Naive B cell (primary cell): ENCODE measurements around the gene SRGAP3. TPM values are rescaled to one million over a fixed set of nuclear protein-coding genes. Genes with fewer than 3 reads are reported as not detected.
"Not testable (repeated sequence)": the region's sequence is repeated elsewhere in the genome, so short reads cannot be mapped to it uniquely, and the experiment has no call there.

Source experiments
- ATAC-seq, 2 donors: fragments of 150-1000 bp; cut with Tn5 transposase; 2 replicates each; pipeline ENCODE4 v1.10.0; 2021; ENCODE audit warnings: low read depth in 2 of 2, mild to moderate bottlenecking in 2 of 2, moderate library complexity in 2 of 2
- DNase-seq: peaks from one replicate; pipeline ENCODE4 v3.0.0; 2022
- H3K27ac Mint-ChIP-seq, 6 donors: one replicate each; pipeline ENCODE4 v1.8.0; 2020 to 2022; ENCODE audit warnings: mild to moderate bottlenecking in 6 of 6, mixed read lengths in 6 of 6, moderate library complexity in 5 of 6, inconsistent platforms in 2 of 6
- H3K27me3 Mint-ChIP-seq, 3 donors: one replicate each; pipeline ENCODE4 v1.8.0; 2021 to 2022; ENCODE audit warnings: mixed read lengths in 3 of 3, mild to moderate bottlenecking in 1 of 3
- H3K36me3 Mint-ChIP-seq, 2 donors: one replicate each; pipeline ENCODE4 v1.8.0; 2020 to 2022; ENCODE audit warnings: mixed read lengths in 2 of 2, inconsistent platforms in 1 of 2, mild to moderate bottlenecking in 1 of 2
- H3K4me1 Mint-ChIP-seq, 3 donors: one replicate each; pipeline ENCODE4 v1.8.0; 2020 to 2022; ENCODE audit warnings: mixed read lengths in 3 of 3, inconsistent platforms in 1 of 3, mild to moderate bottlenecking in 1 of 3, moderate library complexity in 1 of 3
- H3K4me3 Mint-ChIP-seq, 8 donors: one replicate each; pipeline ENCODE4 v1.8.0; 2020 to 2022; ENCODE audit warnings: mild to moderate bottlenecking in 8 of 8, mixed read lengths in 8 of 8, moderate library complexity in 8 of 8, inconsistent platforms in 2 of 8
- H3K9me3 Mint-ChIP-seq, 7 donors: one replicate each; pipeline ENCODE4 v1.8.0; 2020 to 2022; ENCODE audit warnings: mixed read lengths in 7 of 7, mild to moderate bottlenecking in 5 of 7, inconsistent platforms in 2 of 7, moderate library complexity in 1 of 7
- polyA plus RNA-seq, 6 donors: library from polyadenylated mRNA; unstranded; fragments of 300-500 nt; fragmentation: Illumina TruSeq; gene quantifications; one replicate each; pipeline ENCODE4 v1.2.3, GENCODE V29; 2021; ENCODE audit warnings: low read depth in 6 of 6

Gene SRGAP3
- polyA plus RNA-seq, result 1 to 10 TPM in 2 of 6 donors, under 1 TPM in 3, not detected in 1; 0.36 to 2.4 (median 0.87) TPM

DNA sequence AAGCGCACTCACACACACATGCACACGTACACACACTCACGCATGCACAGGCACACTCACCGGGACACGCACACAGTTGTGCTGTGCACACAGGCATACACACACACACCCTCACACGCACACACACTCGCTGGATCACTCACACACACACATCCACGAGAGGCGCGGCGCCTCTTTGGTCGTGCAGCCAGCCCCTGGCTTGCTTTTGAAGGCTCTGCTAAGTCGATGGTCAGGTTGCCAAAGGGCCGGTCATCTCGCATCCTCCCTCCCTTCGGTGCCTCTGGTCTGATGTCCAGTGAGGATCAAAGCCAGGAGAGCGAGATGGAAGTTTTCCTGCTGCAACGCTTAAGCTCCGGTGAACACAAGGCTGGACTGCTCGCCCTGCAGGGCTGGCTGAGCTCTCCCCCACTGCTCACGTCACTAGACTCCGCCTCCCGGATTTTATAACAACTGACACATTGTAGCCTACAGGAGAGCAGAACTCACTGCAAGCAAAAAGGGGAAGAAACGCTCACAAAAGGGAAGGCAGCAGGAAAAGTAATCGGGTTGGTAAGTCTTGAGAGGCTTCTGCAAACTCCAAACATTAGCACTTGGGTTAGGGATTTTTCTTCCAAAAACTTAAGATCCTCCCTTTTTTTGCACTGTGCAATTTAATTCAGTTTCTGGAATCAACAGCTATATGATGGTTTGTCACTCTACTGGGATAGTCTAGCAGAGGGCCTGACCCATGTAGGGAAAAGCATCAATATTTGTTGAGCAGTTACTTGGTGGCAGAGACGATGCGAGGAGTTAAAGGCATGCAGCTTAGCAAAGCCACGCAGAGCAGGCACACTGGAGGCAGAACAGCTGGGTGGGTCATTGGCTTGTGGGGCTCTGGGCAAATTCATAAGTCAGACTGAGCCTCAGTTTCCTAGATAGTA, at the start of gene SRGAP3:
Gene SRGAP3, minus strand, starts transcription at position 374 of the 920 bp plus-strand sequence. CDS start 695 bp downstream, outside the sequence.
- ATAC-seq, result peak; percentile 98 to 99
- H3K36me3 Mint-ChIP-seq, result no peaks in the 10 kb centered on the region
- peak within 1 kb of the TSS in 4 of 6 donors; percentile 36 to 80 (median 57) for H3K27ac Mint-ChIP-seq
- H3K9me3 Mint-ChIP-seq, result peaks cover 0 to 3% (median 0%) of the 10 kb centered on the region in 7 donors
- H3K4me1 Mint-ChIP-seq, result peaks cover 17 to 27% (median 24%) of the 10 kb centered on the region in 3 donors
- H3K27me3 Mint-ChIP-seq, result peaks cover 4 to 27% (median 14%) of the 10 kb centered on the region in 3 donors
- H3K4me3 Mint-ChIP-seq, result peak within 1 kb of the TSS; percentile 85 to 95 (median 92)
- DNase-seq, result peak; percentile 64

DNA sequence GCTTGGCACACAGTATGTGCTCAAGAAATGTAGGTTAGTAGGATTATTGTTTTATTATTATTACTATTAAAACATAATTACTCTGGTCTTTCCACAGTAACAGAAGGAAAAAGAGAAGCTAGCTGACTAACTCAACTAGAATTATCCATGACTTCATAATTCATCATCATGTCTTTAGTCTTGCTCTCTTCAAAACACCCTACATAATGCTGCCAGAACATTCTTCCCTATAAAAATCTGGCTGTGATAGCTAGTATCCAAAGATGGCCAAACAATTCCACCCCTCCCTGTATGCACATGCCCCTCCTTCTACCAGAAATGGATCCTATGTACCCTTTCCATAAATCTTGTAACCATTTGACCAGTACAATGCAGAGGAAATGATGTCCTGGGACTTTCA, 48.8 kb upstream of the SRGAP3 start:
- DNase-seq (no peak), ATAC-seq (no peak)
- H3K4me3 Mint-ChIP-seq, result no peak overlapping the region
- peaks cover 0 to 7% (median 4%) of the 10 kb centered on the region in 7 donors for H3K9me3 Mint-ChIP-seq
- no peak overlapping the region for H3K27ac Mint-ChIP-seq
- peaks cover 13 to 35% (median 26%) of the 10 kb centered on the region in 3 donors for H3K27me3 Mint-ChIP-seq
- peaks cover 3 to 8% (median 8%) of the 10 kb centered on the region in 3 donors for H3K4me1 Mint-ChIP-seq
- no peaks in the 10 kb centered on the region for H3K36me3 Mint-ChIP-seq

DNA sequence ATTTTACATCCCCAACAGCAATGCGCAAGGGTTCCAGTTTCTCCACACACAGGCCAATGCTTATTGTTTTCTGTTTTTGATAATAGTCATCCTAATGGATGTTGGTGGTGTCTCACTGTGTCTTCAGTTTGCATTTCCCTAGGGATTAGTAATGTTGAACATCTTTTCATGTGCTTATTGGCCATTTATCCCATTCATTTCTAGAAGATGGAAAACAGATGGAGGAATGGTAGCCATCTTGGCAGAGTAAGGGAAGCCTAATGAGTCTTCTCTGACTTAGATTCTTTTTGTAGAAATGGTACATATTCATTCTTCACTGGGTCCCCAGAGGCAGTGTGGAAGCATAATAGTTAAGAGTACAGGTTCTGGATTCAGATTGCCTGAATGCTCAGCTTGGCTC, 46.8 kb upstream of the SRGAP3 start:
- H3K9me3 Mint-ChIP-seq, result peaks cover 0 to 7% (median 4%) of the 10 kb centered on the region in 7 donors
- no peaks in the 10 kb centered on the region for H3K36me3 Mint-ChIP-seq
- no peak overlapping the region for H3K4me3 Mint-ChIP-seq
- H3K27me3 Mint-ChIP-seq, result peaks cover 21 to 32% (median 31%) of the 10 kb centered on the region in 3 donors
- no peak overlapping the region for H3K27ac Mint-ChIP-seq
- H3K4me1 Mint-ChIP-seq, result no peaks in the 10 kb centered on the region
- ATAC-seq (no peak), DNase-seq (no peak)

DNA sequence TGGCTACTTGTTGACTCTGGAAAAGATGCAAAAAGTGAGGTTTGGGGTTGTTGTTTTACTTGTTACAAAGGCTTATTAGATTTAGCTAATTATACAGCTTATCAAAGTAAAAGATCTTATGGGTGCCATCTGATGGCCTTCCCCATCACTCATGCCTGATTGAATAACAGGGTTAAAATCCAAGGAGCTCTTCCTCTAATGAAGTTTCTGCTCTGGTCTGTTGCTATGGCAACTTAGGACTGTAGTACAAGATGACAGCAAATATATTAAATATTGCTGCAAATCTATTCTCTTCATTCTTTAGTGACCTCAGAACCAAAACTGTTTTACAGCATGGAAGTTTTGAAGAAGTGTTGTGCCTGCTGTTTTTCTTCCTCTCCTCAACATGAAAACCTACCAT, 45.6 kb upstream of the SRGAP3 start:
- Mint-ChIP-seq H3K9me3 (peaks cover 0 to 4% (median 1%) of the 10 kb centered on the region in 7 donors), H3K27ac (no peak overlapping the region), H3K4me3 (no peak overlapping the region), H3K4me1 (no peaks in the 10 kb centered on the region), H3K27me3 (peaks cover 32 to 40% (median 34%) of the 10 kb centered on the region in 3 donors), H3K36me3 (no peaks in the 10 kb centered on the region)
- no peak for DNase-seq
- no peak for ATAC-seq

DNA sequence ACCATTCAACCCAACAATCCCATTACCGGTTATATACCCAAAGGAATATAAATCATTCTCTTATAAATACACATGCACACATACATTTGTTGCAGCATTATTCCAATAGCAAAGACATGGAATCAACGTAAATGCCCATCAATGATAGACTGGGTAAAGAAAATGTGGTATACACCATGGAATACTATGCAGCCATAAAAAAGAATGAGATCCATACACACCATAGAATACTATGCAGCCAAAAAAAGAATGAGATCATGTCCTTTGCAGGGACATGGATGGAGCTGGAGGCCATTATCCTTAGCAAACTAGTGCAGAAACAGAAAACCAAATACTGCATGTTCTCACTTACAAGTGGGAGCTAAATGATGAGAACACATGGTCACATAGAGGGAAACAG, 44.5 kb upstream of the SRGAP3 start:
- not testable (repeated sequence) for DNase-seq, H3K4me3 Mint-ChIP-seq, ATAC-seq, H3K27ac Mint-ChIP-seq, H3K4me1 Mint-ChIP-seq, H3K9me3 Mint-ChIP-seq, H3K36me3 Mint-ChIP-seq
- H3K27me3 Mint-ChIP-seq, result peaks cover 35 to 43% (median 36%) of the 10 kb centered on the region in 3 donors

DNA sequence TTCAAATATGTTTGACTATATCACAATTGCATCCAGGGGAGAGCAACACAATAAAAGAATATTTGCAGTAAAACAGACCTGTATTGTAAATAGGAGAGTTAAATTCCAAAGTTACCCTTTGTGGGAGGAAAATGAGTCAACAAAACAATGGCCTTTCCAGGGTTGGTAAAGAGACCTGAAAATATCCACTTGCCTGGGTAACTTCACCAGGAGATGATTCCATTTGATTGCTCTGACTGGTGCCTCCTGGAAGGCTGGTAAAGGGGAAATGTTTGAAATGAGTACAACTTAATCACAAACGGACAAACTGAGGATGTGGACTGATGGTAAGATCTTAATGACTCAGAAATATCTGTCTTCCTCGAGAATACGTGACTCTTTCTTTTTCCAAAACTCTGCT, 43.6 kb upstream of the SRGAP3 start:
- ATAC-seq, result no peak
- Mint-ChIP-seq H3K27me3 (peaks cover 35 to 43% (median 39%) of the 10 kb centered on the region in 3 donors), H3K4me3 (no peak overlapping the region), H3K27ac (peak overlapping the region in 1 of 6 donors; percentile 28), H3K36me3 (no peaks in the 10 kb centered on the region), H3K4me1 (no peaks in the 10 kb centered on the region), H3K9me3 (peaks cover 0 to 5% (median 2%) of the 10 kb centered on the region in 7 donors)
- DNase-seq, result no peak

DNA sequence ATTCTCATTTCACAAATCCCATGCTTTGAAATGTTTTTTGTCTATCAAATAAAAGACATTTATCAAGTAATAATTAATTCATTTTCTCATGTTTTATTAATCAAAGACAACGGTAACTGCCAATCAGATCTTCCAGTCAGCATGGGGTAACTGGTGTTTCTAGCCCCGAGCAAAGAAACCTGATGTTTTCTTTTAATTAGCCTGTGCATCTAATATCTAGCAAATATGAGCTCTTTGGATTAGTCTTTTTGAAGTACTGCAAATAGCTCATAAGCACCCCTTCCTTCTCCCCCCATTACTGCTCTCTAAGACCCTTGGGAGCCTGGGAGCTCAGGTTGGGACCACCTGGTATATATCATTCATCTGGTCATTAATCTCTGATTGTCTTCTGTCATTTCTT, 43.1 kb upstream of the SRGAP3 start:
- Mint-ChIP-seq H3K9me3 (peaks cover 0 to 5% (median 2%) of the 10 kb centered on the region in 7 donors), H3K36me3 (no peaks in the 10 kb centered on the region), H3K27ac (no peak overlapping the region), H3K27me3 (peaks cover 35 to 43% (median 39%) of the 10 kb centered on the region in 3 donors), H3K4me1 (no peaks in the 10 kb centered on the region), H3K4me3 (no peak overlapping the region)
- ATAC-seq (no peak), DNase-seq (no peak)

DNA sequence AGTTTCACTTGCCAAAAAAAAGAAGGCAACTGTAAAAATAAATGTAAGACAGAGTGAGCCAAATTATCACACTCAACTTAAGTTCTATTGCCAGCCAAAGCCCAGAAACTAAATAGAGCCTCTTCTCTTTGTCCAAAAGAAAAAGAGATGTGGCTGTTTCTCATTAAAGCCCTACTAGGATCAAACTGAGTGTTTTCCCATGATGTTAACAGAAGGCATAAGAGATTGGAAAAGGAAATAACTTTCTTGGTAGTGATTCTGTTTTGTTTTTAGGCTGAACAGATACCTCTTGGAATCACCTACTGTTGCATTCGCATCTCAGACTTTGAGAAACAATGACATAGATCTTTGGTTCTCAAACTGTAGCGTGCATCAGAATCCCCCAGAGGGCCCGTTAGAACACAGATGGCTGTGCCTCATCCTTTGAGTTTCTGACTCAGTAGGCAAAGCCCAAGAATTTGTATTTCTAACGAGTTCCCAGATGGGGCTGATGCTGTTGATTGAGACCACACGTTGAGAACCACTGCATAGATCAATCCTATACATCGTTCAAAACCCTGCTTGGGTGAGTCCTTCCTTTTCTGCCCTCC, 42.5 kb upstream of the SRGAP3 start:
- Mint-ChIP-seq H3K27me3 (peaks cover 35 to 44% (median 43%) of the 10 kb centered on the region in 3 donors), H3K36me3 (no peaks in the 10 kb centered on the region), H3K4me3 (no peak overlapping the region), H3K9me3 (peaks cover 0 to 5% (median 4%) of the 10 kb centered on the region in 7 donors), H3K27ac (no peak overlapping the region), H3K4me1 (no peaks in the 10 kb centered on the region)
- DNase-seq, result no peak
- ATAC-seq, result no peak

DNA sequence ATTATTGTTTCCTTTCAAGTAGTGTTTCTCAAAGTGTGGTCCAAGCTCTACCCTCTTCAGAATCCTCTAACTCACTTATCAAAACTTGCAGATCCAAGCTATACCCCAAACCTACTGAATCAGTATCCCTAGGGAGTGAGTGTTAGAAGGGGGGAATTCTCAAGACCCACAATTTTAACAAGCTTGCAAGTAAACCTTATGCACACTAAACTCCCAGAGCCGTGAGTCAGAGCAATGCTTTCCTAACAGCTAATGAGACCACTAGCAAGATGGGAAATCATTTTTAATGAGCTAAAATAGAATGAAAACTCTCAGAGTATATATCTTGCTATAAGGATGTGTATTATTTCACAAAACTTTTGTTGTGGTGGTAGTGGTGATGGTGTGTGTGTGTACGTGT, 41.1 kb upstream of the SRGAP3 start:
- Mint-ChIP-seq H3K36me3 (no peaks in the 10 kb centered on the region), H3K27me3 (peaks cover 31 to 40% (median 38%) of the 10 kb centered on the region in 3 donors), H3K9me3 (peaks cover 0 to 5% (median 4%) of the 10 kb centered on the region in 7 donors), H3K27ac (no peak overlapping the region), H3K4me1 (no peaks in the 10 kb centered on the region), H3K4me3 (no peak overlapping the region)
- DNase-seq (no peak), ATAC-seq (no peak)

DNA sequence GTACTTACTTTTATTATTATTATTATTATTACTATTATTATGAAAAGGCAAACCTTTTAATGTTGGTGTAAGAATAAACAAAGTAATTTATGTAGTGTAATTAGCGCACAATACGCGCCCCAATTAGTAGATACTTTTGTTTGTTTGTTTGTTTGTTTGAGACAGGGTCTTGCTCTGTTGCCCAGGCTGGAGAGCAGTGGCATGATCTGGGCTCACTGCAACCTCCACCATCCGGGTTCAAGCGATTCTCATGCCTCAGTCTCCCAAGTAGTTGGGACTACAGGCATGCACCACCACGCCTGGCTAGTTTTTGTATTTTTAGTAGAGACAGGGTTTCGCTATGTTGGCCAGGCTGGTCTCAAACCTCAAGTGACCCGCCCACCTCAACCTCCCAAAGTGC, 32.1 kb upstream of the SRGAP3 start:
- not testable (repeated sequence) for H3K36me3 Mint-ChIP-seq, DNase-seq, H3K4me3 Mint-ChIP-seq, H3K9me3 Mint-ChIP-seq, H3K27ac Mint-ChIP-seq, H3K4me1 Mint-ChIP-seq, ATAC-seq
- peaks cover 3 to 21% (median 4%) of the 10 kb centered on the region in 3 donors for H3K27me3 Mint-ChIP-seq

DNA sequence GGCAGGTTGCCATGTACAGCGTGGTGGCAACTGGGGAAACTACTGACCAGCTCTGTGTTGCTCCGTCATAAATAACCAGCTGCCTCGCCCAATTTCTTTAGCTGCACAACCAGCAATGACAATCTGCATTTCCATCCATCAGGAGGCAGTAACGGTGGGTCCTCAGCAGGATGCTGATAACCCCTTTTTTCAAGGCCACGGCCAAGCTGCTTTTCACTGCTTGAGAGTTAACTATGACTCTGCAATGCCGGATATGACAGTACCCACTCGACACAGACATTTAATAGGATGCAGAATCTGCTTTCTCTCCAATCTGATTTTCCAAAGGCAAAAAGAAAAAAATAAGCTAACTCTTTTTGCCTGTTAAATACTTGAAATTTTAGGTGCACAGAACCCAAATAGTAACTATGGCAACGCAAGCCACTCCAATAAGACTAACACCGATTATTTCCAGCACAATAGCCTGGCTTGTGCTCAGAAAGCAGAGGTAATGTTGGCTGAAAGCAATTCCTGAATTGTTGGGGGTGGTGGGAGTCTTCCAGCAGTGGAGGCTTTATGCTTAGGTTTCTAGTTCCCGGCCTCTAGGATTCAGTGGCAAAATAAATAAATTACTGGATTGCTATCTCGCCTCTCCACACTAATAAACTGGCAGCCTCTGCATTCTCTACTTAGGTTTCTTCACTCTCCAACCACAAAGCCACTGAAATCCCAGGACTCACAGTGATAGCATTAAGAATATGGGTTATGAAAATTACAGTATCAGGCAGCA, 31.2 kb upstream of the SRGAP3 start:
- H3K27ac Mint-ChIP-seq, result no peak overlapping the region
- H3K27me3 Mint-ChIP-seq, result peaks cover 4 to 29% (median 10%) of the 10 kb centered on the region in 3 donors
- no peaks in the 10 kb centered on the region for H3K4me1 Mint-ChIP-seq
- peaks cover 0 to 6% (median 1%) of the 10 kb centered on the region in 7 donors for H3K9me3 Mint-ChIP-seq
- H3K4me3 Mint-ChIP-seq, result no peak overlapping the region
- no peak for DNase-seq
- peaks cover 0 to 12% of the 10 kb centered on the region in 2 donors for H3K36me3 Mint-ChIP-seq
- no peak for ATAC-seq

DNA sequence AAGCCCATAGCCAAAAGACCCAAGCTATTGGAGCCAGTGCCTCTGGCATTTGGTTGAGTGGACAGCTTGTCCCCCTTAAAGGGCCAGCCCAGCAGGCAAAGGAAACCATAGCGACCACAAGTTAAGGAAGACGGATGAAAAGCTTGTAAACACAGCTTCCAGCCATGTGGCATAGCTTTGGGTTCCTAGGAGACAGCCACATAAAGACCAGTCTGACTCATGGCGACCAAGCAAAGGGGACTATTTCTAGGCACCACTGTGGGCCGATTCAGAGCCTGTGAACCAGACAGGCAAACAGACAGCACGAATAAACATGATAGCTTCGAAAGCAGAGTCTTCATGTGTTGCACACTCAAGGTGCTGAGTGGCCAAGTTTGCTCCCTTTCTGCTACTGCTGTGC, 30.5 kb upstream of the SRGAP3 start:
- H3K27ac Mint-ChIP-seq, result no peak overlapping the region
- ATAC-seq (no peak), DNase-seq (no peak)
- H3K36me3 Mint-ChIP-seq, result peaks cover 0 to 18% of the 10 kb centered on the region in 2 donors
- H3K4me1 Mint-ChIP-seq, result no peaks in the 10 kb centered on the region
- peaks cover 4 to 36% (median 10%) of the 10 kb centered on the region in 3 donors for H3K27me3 Mint-ChIP-seq
- peaks cover 0 to 13% (median 8%) of the 10 kb centered on the region in 7 donors for H3K9me3 Mint-ChIP-seq
- H3K4me3 Mint-ChIP-seq, result no peak overlapping the region

DNA sequence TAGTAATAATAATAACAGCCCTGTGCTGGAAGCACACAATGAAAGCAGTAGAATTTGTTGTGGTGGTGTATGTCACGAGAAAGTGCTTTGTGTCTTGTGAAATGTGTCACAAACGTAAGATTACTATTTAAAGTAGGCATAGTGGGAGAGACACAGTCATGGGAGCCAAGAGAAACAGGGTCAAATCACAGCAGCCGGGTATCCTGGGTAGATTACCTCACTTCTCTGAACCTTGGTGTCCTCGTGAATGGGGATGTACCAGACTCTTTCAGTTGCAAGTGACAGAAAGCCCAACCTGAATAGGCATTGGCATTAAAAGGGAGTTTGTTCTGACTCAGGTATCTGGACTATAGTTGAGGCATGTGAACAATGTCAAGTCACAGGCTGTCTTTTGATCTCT, 29.1 kb upstream of the SRGAP3 start:
- Mint-ChIP-seq H3K9me3 (peaks cover 0 to 19% (median 13%) of the 10 kb centered on the region in 7 donors), H3K4me3 (no peak overlapping the region), H3K27me3 (peaks cover 4 to 38% (median 11%) of the 10 kb centered on the region in 3 donors), H3K36me3 (peaks cover 0 to 20% of the 10 kb centered on the region in 2 donors), H3K27ac (no peak overlapping the region), H3K4me1 (no peaks in the 10 kb centered on the region)
- no peak for ATAC-seq
- no peak for DNase-seq
